Stimulated activated naive CD8-positive, alpha-beta T cell treated with anti-CD3 and anti-CD28 coated beads, Interleukin-15, Interleukin-2, amounts not matched to agents 100 U/mL and 50 U/mL, for 24 hours (primary cell): Measurements from ENCODE around the gene PADI2.

ENCODE experiments used
- ATAC-seq: fragments of 150-1000 bp; cut with Tn5 transposase; one replicate; pipeline ENCODE4 v1.10.0; 2021
- DNase-seq: peaks from one replicate; pipeline ENCODE4 v3.0.0; 2021

Gene PADI2

GRCh38 chr1:17112496-17113236 is 6.6 kb downstream of the PADI2 start:
- ATAC-seq (no peak), DNase-seq (no peak)

DNA sequence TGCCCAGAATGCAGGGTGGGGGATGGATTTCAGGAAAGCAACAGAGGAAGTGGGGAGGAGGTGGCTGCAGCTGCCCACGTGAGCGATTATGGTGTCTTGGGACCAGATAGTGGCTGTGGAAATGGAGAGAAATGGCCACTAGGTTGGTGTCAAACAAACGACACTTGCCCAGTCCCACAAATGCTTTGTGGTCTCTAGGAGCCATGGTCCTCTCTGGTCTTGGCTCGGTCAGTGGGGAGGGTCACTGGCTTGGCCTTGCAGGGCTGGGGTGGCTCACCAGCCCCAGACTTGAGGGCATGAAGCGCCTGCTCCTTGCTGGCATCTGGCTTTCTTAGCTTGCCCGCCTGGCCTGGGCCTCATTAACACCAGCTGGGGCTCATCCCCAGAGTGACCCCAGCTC is 7.2 kb downstream of the PADI2 start:
- DNase-seq: no peak
- ATAC-seq: no peak

GRCh38 chr1:17110555-17110926 is 8.7 kb downstream of the PADI2 start:
- ATAC-seq (no peak), DNase-seq (no peak)

DNA sequence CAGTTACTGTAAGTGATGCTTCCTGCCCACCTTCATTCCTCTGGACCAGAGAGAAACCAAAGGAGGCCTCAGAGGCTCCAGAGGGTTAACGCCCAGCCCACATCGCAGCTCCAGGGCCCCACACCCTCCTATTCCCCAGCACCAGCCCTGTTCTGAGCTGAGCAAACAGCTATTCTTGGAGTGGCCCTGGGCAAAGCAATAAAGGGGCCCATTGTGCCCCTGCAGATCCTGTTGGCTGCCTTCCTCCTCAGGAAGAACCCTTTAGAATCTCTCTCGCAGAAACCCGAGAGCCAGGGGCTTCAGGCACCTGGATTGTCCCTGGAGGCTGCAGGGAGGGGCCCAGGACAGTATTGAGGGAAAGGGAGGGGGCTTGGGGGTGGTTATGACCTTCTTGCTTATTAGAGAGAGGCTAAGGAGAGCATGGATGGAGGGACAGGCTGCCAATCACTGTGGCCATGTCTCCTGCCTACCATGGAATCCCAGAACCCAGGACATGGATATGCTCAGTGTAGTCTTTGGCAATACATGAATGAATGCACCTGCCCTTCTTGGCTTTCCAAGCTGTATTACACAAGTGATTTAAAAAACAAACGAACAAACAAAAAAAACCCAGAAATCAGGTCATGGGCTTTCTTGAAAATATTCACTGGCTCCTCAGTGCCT is 9.2 kb downstream of the PADI2 start:
- DNase-seq (no peak), ATAC-seq (no peak)

- no peak for ATAC-seq
These were observed 10.5 kb downstream of the PADI2 start for GRCh38 chr1:17108786-17109185.

DNA sequence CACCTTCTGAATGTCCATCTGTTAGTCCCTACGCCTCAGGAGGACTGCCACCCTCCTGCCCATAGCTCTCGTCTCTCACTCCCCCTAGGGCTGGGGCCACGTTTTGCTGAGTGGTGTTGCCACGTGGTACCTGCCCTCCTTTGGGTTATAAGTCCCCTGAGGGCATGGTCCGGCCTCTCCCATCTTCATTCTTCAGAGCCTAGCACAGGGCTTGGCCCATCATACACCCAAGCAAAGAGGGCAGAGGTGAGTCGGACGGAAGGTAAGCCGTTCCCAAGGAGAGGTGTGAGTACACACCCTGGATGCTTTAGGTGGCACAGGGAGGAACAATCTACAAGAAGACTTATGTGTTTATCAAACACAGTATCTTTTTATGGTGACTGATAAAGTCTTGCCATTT is 10.9 kb downstream of the PADI2 start:
- ATAC-seq (no peak), DNase-seq (no peak)

More at GRCh38 chr1:17108786-17109185, 10.5 kb downstream of the PADI2 start:
- DNase-seq: no peak

DNA sequence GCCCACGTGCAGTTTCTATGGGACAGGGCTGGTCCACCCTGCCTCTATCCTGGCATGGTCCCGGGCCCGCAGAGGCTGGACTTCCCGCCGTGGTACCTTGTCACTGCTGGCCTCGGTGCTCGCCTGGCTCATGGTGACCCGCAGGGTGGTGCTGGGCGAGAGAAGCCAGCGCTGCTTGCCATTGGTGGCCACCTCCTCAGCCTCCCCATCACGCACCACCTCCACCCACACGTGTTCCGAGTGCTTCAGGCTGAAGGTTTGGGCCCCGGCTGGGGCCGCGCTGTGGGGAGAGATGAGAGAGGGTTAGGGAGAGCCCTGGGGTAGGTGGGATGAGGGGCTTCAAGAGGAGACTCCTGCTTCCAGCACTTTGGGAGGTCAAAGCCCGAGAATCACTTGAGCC is 14.5 kb downstream of the PADI2 start:
- ATAC-seq (no peak), DNase-seq (no peak)

DNA sequence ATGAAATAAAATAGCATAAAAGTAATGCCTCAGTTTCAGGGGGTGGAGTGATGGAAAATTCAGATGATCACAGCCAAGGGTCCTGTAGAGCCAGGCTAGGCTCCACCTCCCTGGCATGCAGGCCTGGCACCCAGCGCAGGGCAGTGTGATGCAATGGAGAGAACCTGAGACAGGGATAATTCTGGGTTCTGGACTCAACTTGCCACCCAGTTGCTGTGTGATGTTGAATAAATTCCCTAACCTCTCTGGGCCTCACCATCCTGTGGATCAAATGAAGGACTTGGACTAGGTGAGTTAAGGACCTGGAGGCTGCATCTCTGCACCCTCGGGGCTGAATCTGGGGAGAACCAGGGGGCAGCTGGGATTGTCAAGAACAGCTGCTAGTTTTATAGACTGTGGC is 17.0 kb downstream of the PADI2 start:
- DNase-seq: no peak
- no peak for ATAC-seq

GRCh38 chr1:17101261-17101660 is 18.0 kb downstream of the PADI2 start:
- no peak for ATAC-seq

GRCh38 chr1:17099616-17100340 is 19.5 kb downstream of the PADI2 start:
- DNase-seq: no peak
- no peak for ATAC-seq

More at GRCh38 chr1:17101261-17101660, 18.0 kb downstream of the PADI2 start:
- no peak for DNase-seq

- ATAC-seq (no peak), DNase-seq (no peak)
These were observed 20.6 kb downstream of the PADI2 start for GRCh38 chr1:17098446-17099317.

DNA sequence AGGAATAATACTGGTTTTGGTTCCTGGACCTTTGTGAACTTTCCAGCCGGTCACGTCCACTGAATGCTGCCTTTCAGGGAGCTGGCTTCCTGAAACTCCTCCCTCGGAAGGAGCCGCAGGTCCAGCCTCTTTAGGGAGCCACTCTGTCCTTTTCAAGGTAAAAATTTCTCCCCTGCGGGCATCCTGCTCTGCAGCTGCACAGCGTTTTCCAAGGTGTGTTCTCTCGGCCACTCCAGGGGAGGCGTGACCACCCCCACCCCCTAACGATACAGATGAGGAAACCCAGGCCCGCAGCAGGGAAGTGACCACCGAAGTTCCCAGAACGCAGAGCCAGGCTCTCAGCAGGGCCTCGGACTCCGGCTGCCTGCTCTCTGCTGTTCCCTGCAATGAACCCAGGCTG is 21.5 kb downstream of the PADI2 start:
- ATAC-seq: no peak
- no peak for DNase-seq

- ATAC-seq (no peak), DNase-seq (no peak)
These were observed 22.1 kb downstream of the PADI2 start for GRCh38 chr1:17097147-17097546.

DNA sequence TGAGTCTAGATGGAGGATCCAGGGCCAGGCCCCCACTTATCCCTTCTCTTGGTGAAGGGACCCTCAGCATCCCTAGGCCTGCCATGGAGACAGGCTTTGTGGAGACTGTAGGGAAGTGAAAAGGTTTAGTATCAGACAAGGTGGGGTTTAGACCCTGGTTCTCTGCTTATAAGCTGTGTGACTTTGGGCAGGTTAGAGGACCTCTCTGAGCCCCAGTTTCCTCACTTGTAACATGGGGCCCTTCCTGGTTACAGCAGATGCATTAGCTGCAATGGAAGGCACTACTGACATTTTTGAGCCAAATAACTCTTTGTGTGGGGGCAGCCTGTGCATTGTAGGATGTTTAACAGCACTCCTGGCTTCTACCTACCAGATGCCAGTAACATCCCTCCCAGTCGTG is 22.7 kb downstream of the PADI2 start:
- ATAC-seq: no peak
- DNase-seq: no peak

- ATAC-seq (no peak), DNase-seq (no peak)
These were observed 24.1 kb downstream of the PADI2 start for GRCh38 chr1:17095141-17095540.

DNA sequence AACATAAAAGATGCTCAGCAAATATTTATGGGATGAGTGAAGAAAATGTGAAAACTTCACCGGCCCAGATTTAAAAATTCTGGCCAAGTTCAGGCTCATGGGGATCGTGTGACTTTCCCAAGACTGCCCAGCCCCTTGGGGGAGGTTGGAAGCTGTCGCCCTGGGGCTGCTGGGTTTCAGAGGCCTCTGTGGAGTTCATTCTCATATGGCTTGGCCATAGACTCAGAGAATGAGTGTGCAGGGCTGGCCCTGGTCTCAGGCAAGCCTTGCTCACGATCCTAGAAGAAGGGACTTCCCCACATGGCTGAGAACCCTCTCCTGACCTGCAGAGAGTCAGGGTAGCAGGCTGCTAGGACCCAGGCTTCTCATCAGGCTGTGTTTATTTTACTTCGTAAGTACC is 24.6 kb downstream of the PADI2 start:
- DNase-seq: no peak
- ATAC-seq: no peak

DNA sequence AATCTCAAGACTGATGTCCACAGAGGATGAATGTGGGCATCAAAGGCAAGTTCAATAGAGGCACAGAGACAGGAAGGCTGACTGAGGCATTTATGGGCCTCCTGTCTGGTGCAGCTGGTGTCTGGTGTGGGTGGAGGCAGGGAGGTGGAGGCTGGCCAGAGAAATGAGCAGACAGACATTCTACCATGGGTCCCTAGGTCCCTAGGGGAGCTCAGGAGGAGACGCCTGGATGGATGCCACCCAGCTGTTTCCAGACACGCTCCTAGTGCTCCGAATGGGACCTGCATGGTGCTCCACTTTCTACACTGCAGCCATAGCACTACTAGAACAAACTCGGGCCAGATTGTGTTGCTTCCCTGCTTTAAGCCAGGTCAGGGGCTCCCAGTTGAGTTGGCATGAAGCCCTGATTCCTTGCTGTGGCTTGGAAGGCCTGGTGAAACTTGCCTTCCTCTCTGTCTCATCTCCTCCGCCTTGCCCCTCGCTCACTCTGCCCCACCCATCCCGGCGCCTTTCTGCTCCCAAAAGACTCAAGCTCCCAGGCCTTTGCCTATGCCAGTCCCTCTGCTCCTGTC is 25.3 kb downstream of the PADI2 start:
- no peak for DNase-seq
- ATAC-seq: no peak

- DNase-seq (no peak), ATAC-seq (no peak)
These were observed 28.0 kb downstream of the PADI2 start for GRCh38 chr1:17091252-17091651.

- no peak for DNase-seq
- ATAC-seq: no peak
These were observed 29.7 kb downstream of the PADI2 start for GRCh38 chr1:17089506-17089905.

- DNase-seq: no peak
- no peak for ATAC-seq
These were observed 32.5 kb downstream of the PADI2 start for GRCh38 chr1:17086751-17087150.

GRCh38 chr1:17084787-17085186 is 34.5 kb downstream of the PADI2 start:
- no peak for DNase-seq
- ATAC-seq: no peak

GRCh38 chr1:17082761-17083160 is 36.5 kb downstream of the PADI2 start:
- no peak for ATAC-seq
- no peak for DNase-seq
